Measurements from ENCODE around the gene FGF14.

Gene FGF14

DNA sequence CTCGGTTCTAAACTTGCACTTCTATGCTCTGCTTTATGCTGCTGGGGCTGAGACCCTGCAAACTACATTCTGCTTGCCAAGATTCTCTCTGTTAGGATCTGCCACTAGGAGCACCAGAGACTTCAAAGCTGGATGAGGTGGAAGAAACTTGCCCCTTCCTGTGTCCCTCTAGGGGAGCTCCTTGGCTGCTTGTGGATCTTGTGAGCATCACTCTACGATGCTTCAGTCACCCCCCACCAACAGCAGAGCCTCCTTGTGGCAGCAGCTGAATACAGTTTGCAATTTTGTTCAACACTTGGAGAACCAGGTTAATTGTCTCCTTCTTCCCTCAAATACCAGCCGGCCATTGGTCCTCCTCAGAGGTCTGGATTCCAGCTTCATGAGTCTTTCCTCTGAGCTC is 310.6 kb downstream of the FGF14 start:
- POLR2A ChIA-PET, result no interaction called here
- no peaks in the 10 kb centered on the region for H3K9me3 ChIP-seq (ENCODE audit: control insufficient read depth, insufficient read depth, low read depth, low read length)
- no peak overlapping the region for H3K27ac ChIP-seq (ENCODE audit: extremely low read depth, low read depth, low read length)
- no peaks in the 10 kb centered on the region for H3K36me3 ChIP-seq (ENCODE audit: control insufficient read depth in 2 of 2, insufficient read depth in 1 of 2, low read length in 2 of 2)
- no peak overlapping the region for H3K4me3 ChIP-seq (ENCODE audit: low read depth, low read length)
- CTCF ChIA-PET, result interaction anchor here (1.1 kb wide), 1 partner anchor 465 kb away, joined by 3 read pairs; no protein-coding TSS in a partner anchor
- no peaks in the 10 kb centered on the region for H3K4me1 ChIP-seq (ENCODE audit: control insufficient read depth, insufficient read depth, low read length)
- TF ChIP-seq ZBTB17 (tag by site-specific recombination; IDR thresholded peaks at IDR 0.05), result no peak
- TF ChIP-seq, protein P1, sequence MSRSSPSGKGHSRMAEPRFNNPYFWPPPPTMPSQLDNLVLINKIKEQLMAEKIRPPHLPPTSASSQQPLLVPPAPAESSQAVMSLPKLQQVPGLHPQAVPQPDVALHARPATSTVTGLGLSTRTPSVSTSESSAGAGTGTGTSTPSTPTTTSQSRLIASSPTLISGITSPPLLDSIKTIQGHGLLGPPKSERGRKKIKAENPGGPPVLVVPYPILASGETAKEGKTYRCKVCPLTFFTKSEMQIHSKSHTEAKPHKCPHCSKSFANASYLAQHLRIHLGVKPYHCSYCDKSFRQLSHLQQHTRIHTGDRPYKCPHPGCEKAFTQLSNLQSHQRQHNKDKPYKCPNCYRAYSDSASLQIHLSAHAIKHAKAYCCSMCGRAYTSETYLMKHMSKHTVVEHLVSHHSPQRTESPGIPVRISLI (tag by site-specific recombination; IDR thresholded peaks at IDR 0.05), result no peak

- H3K27ac ChIP-seq (ENCODE audit: extremely low read depth, low read depth, low read length), result no peak overlapping the region
- no peak for TF ChIP-seq SETDB1 (IDR thresholded peaks at IDR 0.05; ENCODE audit: insufficient read length, low read length)
- TF ChIP-seq ZNF785 (tag by site-specific recombination; IDR thresholded peaks at IDR 0.05), result no peak
- TF ChIP-seq ZSCAN16 (tag by site-specific recombination; IDR thresholded peaks at IDR 0.05), result no peak
- TF ChIP-seq TSHZ1 (tag by site-specific recombination; IDR thresholded peaks at IDR 0.05; ENCODE audit: borderline replicate concordance), result no peak
- TF ChIP-seq ZNF664 (tag by site-specific recombination; IDR thresholded peaks at IDR 0.05), result no peak
- TF ChIP-seq ZNF560 (tag by site-specific recombination; IDR thresholded peaks at IDR 0.05; ENCODE audit: borderline replicate concordance), result no peak
- no peak for TF ChIP-seq ZNF121 (tag by site-specific recombination; IDR thresholded peaks at IDR 0.05)
- TF ChIP-seq HIC1 (tag by site-specific recombination; IDR thresholded peaks at IDR 0.05), result no peak
- no peak for TF ChIP-seq ZNF549 (tag by site-specific recombination; IDR thresholded peaks at IDR 0.05)
- H3K36me3 ChIP-seq (ENCODE audit: control insufficient read depth in 2 of 2, insufficient read depth in 1 of 2, low read length in 2 of 2), result no peaks in the 10 kb centered on the region
- H3K9me3 ChIP-seq (ENCODE audit: control insufficient read depth, insufficient read depth, low read depth, low read length), result no peaks in the 10 kb centered on the region
- no peak overlapping the region for H3K4me3 ChIP-seq (ENCODE audit: low read depth, low read length)
- ChIA-PET CTCF (interaction anchor here (1.1 kb wide), 1 partner anchor 465 kb away, joined by 3 read pairs; no protein-coding TSS in a partner anchor), POLR2A (no interaction called here)
- H3K4me1 ChIP-seq (ENCODE audit: control insufficient read depth, insufficient read depth, low read length), result no peaks in the 10 kb centered on the region
Measured at GRCh38 chr13:102090532-102090931, 311.3 kb downstream of the FGF14 start.

DNA sequence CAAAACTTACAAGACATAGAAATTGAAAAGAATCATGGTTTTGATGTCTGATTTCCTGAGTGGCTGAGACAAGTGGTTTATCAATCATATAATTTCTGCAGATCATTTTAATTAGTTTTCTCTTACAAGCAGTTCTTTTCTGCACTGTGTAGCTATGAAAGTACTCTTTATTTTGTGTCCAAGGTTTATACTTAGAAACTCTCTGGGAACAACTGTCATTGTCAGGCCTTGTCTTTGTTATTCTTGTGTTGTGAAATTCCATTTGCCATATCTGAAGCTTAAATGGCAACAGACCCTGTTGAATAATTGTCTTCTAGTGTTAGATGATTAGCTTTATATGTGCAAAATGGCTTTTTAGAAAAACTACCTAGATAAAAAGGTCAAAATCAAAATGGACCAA is 312.1 kb downstream of the FGF14 start:
- H3K27ac ChIP-seq (ENCODE audit: extremely low read depth, low read depth, low read length), result no peak overlapping the region
- no peaks in the 10 kb centered on the region for H3K9me3 ChIP-seq (ENCODE audit: control insufficient read depth, insufficient read depth, low read depth, low read length)
- ChIA-PET POLR2A (no interaction called here), CTCF (interaction anchor here (0.6 to 1.4 kb wide), 5 partner anchors 13 to 466 kb away, joined by 3 to 5 read pairs (median 4); no protein-coding TSS in a partner anchor)
- no peaks in the 10 kb centered on the region for H3K36me3 ChIP-seq (ENCODE audit: control insufficient read depth in 2 of 2, insufficient read depth in 1 of 2, low read length in 2 of 2)
- H3K4me1 ChIP-seq (ENCODE audit: control insufficient read depth, insufficient read depth, low read length), result no peaks in the 10 kb centered on the region
- H3K4me3 ChIP-seq (ENCODE audit: low read depth, low read length), result no peak overlapping the region
- TF ChIP-seq ZNF514 (tag by site-specific recombination; IDR thresholded peaks at IDR 0.05) (no peak), ZEB2 (tag by site-specific recombination; IDR thresholded peaks at IDR 0.05) (no peak), ZNF791 (tag by site-specific recombination; IDR thresholded peaks at IDR 0.05) (no peak), HOXC10 (CRISPR knock-in tag; IDR thresholded peaks at IDR 0.05) (no peak), FEZF1 (tag by site-specific recombination; IDR thresholded peaks at IDR 0.05) (no peak), ZSCAN30 (tag by site-specific recombination; IDR thresholded peaks at IDR 0.05) (no peak), MZF1 (tag by site-specific recombination; IDR thresholded peaks at IDR 0.05; ENCODE audit: borderline replicate concordance) (no peak), TRIM28 (IDR thresholded peaks at IDR 0.05; ENCODE audit: borderline replicate concordance, low read length) (no peak), ZNF670 (tag by site-specific recombination; IDR thresholded peaks at IDR 0.05; ENCODE audit: low read depth) (no peak), ZNF701 (tag by site-specific recombination; IDR thresholded peaks at IDR 0.05) (no peak), SP3 (tag by site-specific recombination; IDR thresholded peaks at IDR 0.05) (no peak), ZNF274 (IDR thresholded peaks at IDR 0.05; ENCODE audit: low read length) (no peak), ZNF274 (tag by site-specific recombination; IDR thresholded peaks at IDR 0.05; ENCODE audit: borderline replicate concordance) (no peak), ZNF560 (tag by site-specific recombination; IDR thresholded peaks at IDR 0.05; ENCODE audit: borderline replicate concordance) (no peak), ZBTB21 (tag by site-specific recombination; IDR thresholded peaks at IDR 0.05) (no peak), ZNF354C (tag by site-specific recombination; IDR thresholded peaks at IDR 0.05; ENCODE audit: borderline replicate concordance, low read depth) (no peak)
